SK-N-SH (cell line): Measurements from ENCODE around the gene TMX1.

Experiments
- CTCF ChIP-seq: fragments of 200-600 bp; sonication (generic); IDR thresholded peaks from 2 replicates; pipeline ENCODE4 v1.6.1; 2017; ENCODE audit warnings: antibody characterized with exemption, mild to moderate bottlenecking, moderate library complexity
- EZH2phosphoT487 ChIP-seq: fragments of 200-600 bp; sonication (generic); IDR thresholded peaks from 2 replicates; pipeline ENCODE4 v1.6.1; 2017; ENCODE audit warnings: low read depth, mixed run types, mild to moderate bottlenecking, antibody characterized with exemption, moderate library complexity, borderline replicate concordance
- NFIC ChIP-seq: IDR thresholded peaks from 2 replicates; pipeline ENCODE4 v1.4.0; 2012; ENCODE audit warnings: borderline replicate concordance
- POLR2AphosphoS5 ChIP-seq: IDR thresholded peaks from 2 replicates; pipeline ENCODE4 v1.6.1; 2012; ENCODE audit warnings: low read depth, low read length
- USF2 ChIP-seq: fragments of 150-350 bp; IDR thresholded peaks from 2 replicates; pipeline ENCODE4 v1.6.1; 2017; ENCODE audit warnings: antibody characterized with exemption, low read length, low read depth, borderline replicate concordance
- YY1 ChIP-seq: IDR thresholded peaks from 2 replicates; pipeline ENCODE4 v1.4.0; 2012; ENCODE audit warnings: low read depth, mild to moderate bottlenecking

GRCh38 chr14:51209457-51209856, 30.6 kb upstream of the TMX1 start:
- TF ChIP-seq CTCF: no peak
- TF ChIP-seq NFIC: no peak
- TF ChIP-seq USF2: no peak
- TF ChIP-seq POLR2AphosphoS5: no peak
- TF ChIP-seq EZH2phosphoT487: no peak
- no peak for TF ChIP-seq YY1
